ENCODE measurements around the gene WDR7.

The WDR7 gene

DNA sequence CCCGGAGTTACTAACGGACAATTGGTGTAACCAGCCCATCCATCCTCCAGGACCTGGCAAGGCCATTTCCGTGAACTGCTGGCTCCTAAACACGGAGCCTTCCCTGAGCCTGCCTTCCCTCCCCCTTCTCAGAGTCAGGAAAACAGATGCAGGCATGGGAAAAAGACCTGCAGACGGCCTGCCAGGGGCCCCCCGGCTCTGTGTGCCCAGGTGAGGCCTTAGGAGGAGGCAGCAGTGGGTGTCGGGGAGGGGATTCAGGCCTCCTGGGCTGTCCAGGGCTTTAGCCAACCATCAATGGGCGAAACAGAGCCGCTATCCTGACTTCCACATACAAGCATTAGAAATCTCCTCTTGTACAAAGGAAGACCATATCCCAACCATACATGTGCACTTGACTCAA lies 427.5 kb downstream of the WDR7 start:
- DNase-seq (ENCODE audit: low read depth in 2 of 2) = no peak

DNA sequence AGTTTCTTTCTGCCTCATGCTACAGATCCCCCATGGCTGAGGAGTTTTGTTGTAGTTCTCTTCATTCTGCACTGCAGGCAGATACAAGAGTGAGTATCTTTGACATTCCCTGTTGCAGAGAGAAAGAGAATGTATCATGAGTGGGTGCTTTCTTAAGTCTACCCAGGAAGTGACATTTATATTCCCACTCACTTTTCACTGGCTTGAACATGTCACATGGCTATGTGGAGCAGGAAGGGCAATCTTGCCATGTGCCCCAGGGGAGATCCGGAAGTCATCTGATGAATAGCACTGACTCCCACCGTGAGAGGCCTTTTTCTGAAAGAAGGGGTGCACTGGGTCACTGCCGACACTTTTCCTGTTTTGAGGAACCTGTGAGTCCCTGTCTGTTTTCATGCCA lies 429.3 kb downstream of the WDR7 start:
- DNase-seq (ENCODE audit: low read depth in 2 of 2) = no peak

DNA sequence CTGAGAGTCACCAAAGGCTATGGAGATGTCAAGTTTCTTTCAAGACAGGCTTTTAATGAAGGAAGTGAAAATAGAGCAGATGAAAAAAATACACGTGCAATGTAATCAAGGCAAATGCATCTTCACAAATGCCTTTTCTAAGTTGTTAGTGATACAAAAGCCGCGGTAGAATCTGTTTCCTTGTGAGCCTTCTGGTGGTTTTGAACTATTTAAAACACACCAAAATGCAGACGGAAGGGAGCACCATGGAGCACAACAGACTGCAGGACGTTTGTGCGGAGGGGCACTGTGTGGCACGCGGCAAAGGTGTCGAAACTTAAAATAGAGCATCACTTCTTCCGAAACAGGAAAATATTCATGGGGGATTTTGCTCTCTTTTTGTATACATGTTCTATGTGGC lies 430.7 kb downstream of the WDR7 start:
- DNase-seq (ENCODE audit: low read depth in 2 of 2) = no peak

DNA sequence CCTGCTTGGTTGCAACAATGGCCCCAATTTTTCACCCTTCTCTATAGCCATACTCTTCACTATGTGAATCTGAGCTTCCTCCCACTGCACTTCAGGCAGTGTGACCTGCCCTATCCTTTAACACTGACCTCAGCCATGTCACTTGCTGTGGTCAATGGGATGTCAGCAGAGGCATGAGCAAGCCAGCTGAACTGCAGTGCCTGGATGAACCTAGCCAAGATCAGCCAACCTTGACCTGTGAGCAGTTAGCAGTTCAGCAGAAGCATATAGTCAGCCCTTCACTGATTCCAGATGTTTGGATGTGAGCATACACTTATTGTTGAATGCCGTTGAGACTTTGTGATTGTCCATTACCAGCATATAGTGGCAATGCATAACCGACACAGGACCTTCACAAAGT lies 432.3 kb downstream of the WDR7 start:
- no peak for DNase-seq (ENCODE audit: low read depth in 2 of 2)

DNA sequence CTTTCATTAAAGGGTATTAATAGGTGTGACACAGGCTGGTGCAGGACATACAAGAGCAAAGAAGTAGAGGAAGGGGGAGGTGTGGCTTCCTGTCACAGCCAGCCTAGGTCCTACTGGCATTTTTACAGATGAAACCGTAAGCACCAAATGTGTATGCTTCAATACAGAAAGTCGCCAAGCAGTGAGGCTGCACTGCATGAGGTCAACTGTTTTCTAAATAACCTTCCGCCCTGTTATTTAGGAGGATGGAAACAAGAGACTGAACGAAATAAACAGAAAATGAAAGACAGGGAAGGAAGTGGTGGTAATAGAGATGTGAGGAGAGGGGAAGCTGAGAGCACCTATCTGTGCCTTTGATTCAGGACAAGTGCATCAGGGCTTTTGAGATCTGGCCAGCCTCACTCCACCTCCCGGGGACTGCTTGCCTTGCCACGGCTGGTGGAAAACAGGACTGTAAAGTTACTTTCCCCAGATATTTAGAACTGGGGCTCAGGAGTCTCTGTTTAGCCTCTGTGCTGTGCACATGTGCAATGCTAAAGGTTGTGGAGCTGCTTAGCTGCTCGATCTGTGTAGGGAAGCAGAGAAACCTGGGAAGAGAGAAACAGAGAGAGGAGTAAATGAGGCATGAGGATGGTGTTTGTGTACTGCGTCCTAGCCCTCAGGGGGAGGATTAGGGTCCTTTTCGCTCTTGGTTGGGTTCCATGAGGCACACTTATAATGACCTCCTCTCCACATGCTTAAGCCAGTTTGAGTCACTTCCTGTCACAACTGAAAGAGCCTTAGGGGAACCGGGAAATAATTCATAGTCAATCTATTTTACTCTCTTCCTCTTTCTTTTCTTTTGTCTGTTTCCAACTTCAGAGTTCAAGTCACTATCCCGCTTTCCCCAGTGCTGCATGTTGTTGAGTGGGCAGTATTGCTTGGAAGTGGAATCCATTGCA lies 433.4 kb downstream of the WDR7 start:
- DNase-seq (ENCODE audit: low read depth in 2 of 2) = no peak

DNA sequence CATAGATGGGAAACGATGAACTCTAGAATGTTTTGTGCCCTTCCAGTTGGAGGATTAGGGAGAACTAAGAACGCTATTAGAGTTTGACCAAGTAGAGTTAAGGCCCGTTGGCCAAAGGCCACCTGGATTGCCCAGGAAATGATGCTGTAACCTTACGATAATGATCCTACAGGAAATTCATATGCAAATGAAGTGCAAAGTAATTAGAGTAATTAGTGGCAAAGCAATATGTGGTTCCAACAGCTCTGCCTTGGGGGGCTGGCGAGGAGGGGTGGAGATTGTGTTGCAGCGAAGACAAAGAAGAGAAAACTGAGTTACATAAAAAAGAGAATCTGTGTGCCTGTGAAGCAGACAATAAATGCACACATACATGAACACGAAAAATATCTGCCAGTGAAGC lies 434.2 kb downstream of the WDR7 start:
- no peak for DNase-seq (ENCODE audit: low read depth in 2 of 2)

DNA sequence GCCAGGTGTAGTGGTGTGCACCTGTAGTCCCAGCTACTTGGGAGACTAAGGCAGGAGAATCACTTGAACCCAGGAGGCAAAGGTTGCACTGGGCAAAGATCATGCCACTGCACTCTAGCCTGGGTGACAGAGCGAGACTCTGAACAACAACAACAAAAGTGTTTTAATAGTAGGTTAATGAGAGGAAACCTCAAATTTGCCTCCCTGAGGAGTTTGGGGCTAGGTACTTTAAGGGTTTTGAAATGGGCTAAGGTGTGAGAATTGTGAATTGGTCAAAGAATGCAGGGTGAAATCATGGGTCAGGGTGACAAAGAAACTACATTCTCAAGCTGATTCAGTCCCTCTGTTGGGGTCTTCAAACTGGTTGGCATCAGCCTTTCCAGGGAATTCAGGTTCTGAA lies 435.0 kb downstream of the WDR7 start:
- DNase-seq (ENCODE audit: low read depth in 2 of 2) = no peak
